Keratinocyte (primary cell): ENCODE data around the gene PARP16. TPM values are rescaled to one million over a fixed set of nuclear protein-coding genes. Genes with fewer than 3 reads are reported as not detected.

Source experiments
- DNase-seq: peaks from one replicate; pipeline ENCODE4 v3.0.0-alpha.2; 2011; ENCODE audit warnings: low read depth, missing footprints, low spot score
- FAIRE-seq: peaks from 2 replicates; lab custom pipeline; 2011; peaks lifted over from hg19 to GRCh38; lab: Jason Lieb, UNC
- H2AFZ ChIP-seq: 2 replicates; pipeline ENCODE4 v1.6.0; 2012; ENCODE audit warnings: low read length, control low read depth, inconsistent platforms; ENCODE audit not compliant: control insufficient read depth
- H3K27ac ChIP-seq: 2 replicates; pipeline ENCODE4 v1.5.1; 2011; ENCODE audit warnings: low read length; ENCODE audit not compliant: control insufficient read depth, insufficient read depth
- H3K27me3 ChIP-seq: 3 replicates; pipeline ENCODE4 v1.6.0; 2011; ENCODE audit warnings: low read length; ENCODE audit not compliant: control insufficient read depth, insufficient read depth; ENCODE audit errors: extremely low read depth
- H3K36me3 ChIP-seq, 2 experiments: 2 replicates in 1 of 2; 3 replicates in 1 of 2; pipeline ENCODE4 v1.5.1; 2011; ENCODE audit warnings: low read length in 2 of 2, mild to moderate bottlenecking in 1 of 2; ENCODE audit not compliant: control insufficient read depth in 2 of 2, insufficient read depth in 2 of 2; ENCODE audit errors: extremely low read depth in 1 of 2
- H3K4me1 ChIP-seq: 3 replicates; pipeline ENCODE4 v1.5.1; 2011; ENCODE audit warnings: low read length; ENCODE audit not compliant: control insufficient read depth, insufficient read depth; ENCODE audit errors: extremely low read depth
- H3K4me2 ChIP-seq: 3 replicates; pipeline ENCODE4 v1.6.0; 2011; ENCODE audit warnings: low read depth, low read length; ENCODE audit not compliant: control insufficient read depth, insufficient read depth; ENCODE audit errors: extremely low read depth
- H3K4me3 ChIP-seq, 3 experiments: fragments of 200-600 bp in 1 of 3; sonication (generic) in 1 of 3; 2 replicates in 2 of 3; 3 replicates in 1 of 3; pipeline ENCODE4 v1.5.1; 2011 to 2016; ENCODE audit warnings: low read length in 3 of 3, mild to moderate bottlenecking in 3 of 3, control low read depth in 2 of 3, inconsistent platforms in 1 of 3, low read depth in 1 of 3, mixed read lengths in 1 of 3, mixed run types in 1 of 3, moderate library complexity in 1 of 3; ENCODE audit not compliant: control insufficient read depth in 2 of 3, insufficient read depth in 2 of 3; ENCODE audit errors: extremely low read depth in 1 of 3
- H3K79me2 ChIP-seq: 2 replicates; pipeline ENCODE4 v1.6.0; 2012; ENCODE audit warnings: low read length; ENCODE audit not compliant: control insufficient read depth, insufficient read depth
- H3K9ac ChIP-seq: 3 replicates; pipeline ENCODE4 v1.6.0; 2011; ENCODE audit warnings: low read length; ENCODE audit not compliant: control insufficient read depth, insufficient read depth; ENCODE audit errors: extremely low read depth
- H3K9me1 ChIP-seq: 3 replicates; pipeline ENCODE4 v1.6.0; 2011; ENCODE audit warnings: low read length; ENCODE audit not compliant: control insufficient read depth, insufficient read depth; ENCODE audit errors: extremely low read depth
- H3K9me3 ChIP-seq: 2 replicates; pipeline ENCODE4 v1.5.1; 2012; ENCODE audit warnings: low read depth, low read length; ENCODE audit not compliant: control insufficient read depth
- H4K20me1 ChIP-seq: 3 replicates; pipeline ENCODE4 v1.6.0; 2011; ENCODE audit warnings: low read length; ENCODE audit not compliant: control insufficient read depth, insufficient read depth; ENCODE audit errors: extremely low read depth
- CTCF ChIP-seq, 3 experiments: IDR thresholded peaks in 1 of 3; conservative IDR thresholded peaks in 1 of 3; optimal IDR thresholded peaks in 1 of 3; 2 replicates in 2 of 3; 3 replicates in 1 of 3; pipeline versions ENCODE3 to v1.5.1; 2011; ENCODE audit warnings: low read length in 3 of 3, mild to moderate bottlenecking in 3 of 3, moderate library complexity in 2 of 3, control low read depth in 1 of 3, inconsistent platforms in 1 of 3; ENCODE audit not compliant: insufficient read depth in 2 of 3; ENCODE audit errors: extremely low read depth in 1 of 3
- EZH2 ChIP-seq: IDR thresholded peaks from one replicate; pipeline ENCODE4 v1.6.1; 2012; ENCODE audit warnings: inconsistent platforms, mild to moderate bottlenecking, low read length, moderate library complexity
- dilution Hi-C: fragments of 300-500 bp; cut with MboI; formaldehyde crosslinking; loops from one replicate; pipeline ENCODE4 v1.7.0; 2020; ENCODE audit warnings: low sequenced_read_pairs; ENCODE audit not compliant: extremely low pct_ligation_motif_present
- polyA plus RNA-seq, 5 experiments: library from polyadenylated mRNA; depleted of rRNA in 3 of 5; stranded (reverse) in 3 of 5; stranded (forward) in 1 of 5; unstranded in 1 of 5; fragments of >200 nt; gene quantifications; 1 replicate in 1 of 5; 2 replicates in 3 of 5; 3 replicates in 1 of 5; pipeline versions ENCODE4 v1.2.1 to v1.2.3, GENCODE V29; 2011 to 2012; ENCODE audit warnings: missing spikeins in 2 of 5, low read depth in 1 of 5, low replicate concordance in 1 of 5

The PARP16 gene
- polyA plus RNA-seq, 1 donor (not counting 4 experiments of a cell fraction or from before 2014, with no cell fraction given), result 2.1 TPM

- DNase-seq (no peak), FAIRE-seq (no peak)
- no peak overlapping the region for H2AFZ ChIP-seq
- no peaks in the 10 kb centered on the region for H3K79me2 ChIP-seq
- TF ChIP-seq EZH2, result no peak
- TF ChIP-seq CTCF (optimal IDR thresholded peaks at IDR 0.05 in 1 of 3, IDR thresholded peaks at IDR 0.05 in 1 of 3, conservative IDR thresholded peaks at IDR 0.05 in 1 of 3; ENCODE audit: extremely low read depth in 1 of 3, insufficient read depth in 2 of 3, low read length in 3 of 3), result no peak
- no peak overlapping the region for H3K4me2 ChIP-seq
- dilution Hi-C loops, result no loop called here
- H3K36me3 ChIP-seq, result no peaks in the 10 kb centered on the region
- no peaks in the 10 kb centered on the region for H3K9me1 ChIP-seq
- H3K4me1 ChIP-seq, result peaks cover 4% of the 10 kb centered on the region
- no peaks in the 10 kb centered on the region for H3K27me3 ChIP-seq
- H3K9ac ChIP-seq, result no peak overlapping the region
- no peaks in the 10 kb centered on the region for H4K20me1 ChIP-seq
- no peak overlapping the region for H3K4me3 ChIP-seq
- no peak overlapping the region for H3K27ac ChIP-seq
- H3K9me3 ChIP-seq, result no peaks in the 10 kb centered on the region
Observed at GRCh38 chr15:65221697-65222096, 65.0 kb downstream of the PARP16 start.

DNA sequence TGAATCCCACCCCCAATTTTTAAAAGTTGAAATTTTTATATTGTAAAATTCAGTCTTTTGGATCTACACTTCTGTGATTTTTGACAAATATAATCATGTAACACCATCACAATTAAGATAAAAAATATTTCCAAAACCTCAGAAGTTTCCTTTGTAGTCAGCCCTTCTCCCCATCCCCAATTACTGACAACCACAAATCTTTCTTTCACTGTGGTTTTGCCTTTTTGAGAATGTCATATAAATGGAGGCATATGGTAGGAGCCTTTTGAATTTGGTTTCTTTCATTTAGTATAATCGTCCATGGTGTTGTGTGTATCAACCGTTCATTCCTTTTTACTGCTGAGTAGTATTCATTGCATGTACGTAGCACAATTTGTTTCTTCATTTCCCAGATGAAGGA, 67.5 kb downstream of the PARP16 start:
- Histone ChIP-seq H3K4me3 (no peak overlapping the region), H3K4me1 (peaks cover 4% of the 10 kb centered on the region), H3K36me3 (no peaks in the 10 kb centered on the region), H3K4me2 (no peak overlapping the region), H3K9me1 (no peaks in the 10 kb centered on the region), H3K9me3 (no peaks in the 10 kb centered on the region), H3K27ac (no peak overlapping the region), H3K27me3 (no peaks in the 10 kb centered on the region), H4K20me1 (no peaks in the 10 kb centered on the region), H3K9ac (no peak overlapping the region), H3K79me2 (no peaks in the 10 kb centered on the region), H2AFZ (no peak overlapping the region)
- no peak for TF ChIP-seq EZH2
- TF ChIP-seq CTCF (optimal IDR thresholded peaks at IDR 0.05 in 1 of 3, IDR thresholded peaks at IDR 0.05 in 1 of 3, conservative IDR thresholded peaks at IDR 0.05 in 1 of 3; ENCODE audit: extremely low read depth in 1 of 3, insufficient read depth in 2 of 3, low read length in 3 of 3), result no peak
- FAIRE-seq (no peak), DNase-seq (no peak)
- dilution Hi-C loops, result no loop called here
